NB4 (cell line): ENCODE measurements around the gene KMT2B.

Experiments
- DNase-seq: peaks from one replicate; pipeline ENCODE4 v3.0.0; 2010; ENCODE audit warnings: low read depth
- H3K4me3 ChIP-seq: one replicate; pipeline ENCODE4 v1.5.1; 2011; ENCODE audit warnings: mild to moderate bottlenecking, low read depth, low read length, moderate library complexity
- MYC ChIP-seq: IDR thresholded peaks from 2 replicates; pipeline ENCODE4 v1.6.1; 2011; ENCODE audit warnings: low read depth, low read length
- POLR2A ChIP-seq: IDR thresholded peaks from 2 replicates; pipeline ENCODE4 v1.6.1; 2011; ENCODE audit warnings: mild to moderate bottlenecking; ENCODE audit not compliant: insufficient read length; ENCODE audit errors: extremely low read depth
- TF ChIP-seq, protein P1 (sequence below): IDR thresholded peaks from 2 replicates; pipeline ENCODE4 v1.6.1; 2011; ENCODE audit warnings: low read depth, low read length
- TF ChIP-seq, protein P2 (sequence below): IDR thresholded peaks from one replicate; pipeline ENCODE4 v1.5.1; 2012; ENCODE audit warnings: low read depth, low read length

KMT2B gene

DNA sequence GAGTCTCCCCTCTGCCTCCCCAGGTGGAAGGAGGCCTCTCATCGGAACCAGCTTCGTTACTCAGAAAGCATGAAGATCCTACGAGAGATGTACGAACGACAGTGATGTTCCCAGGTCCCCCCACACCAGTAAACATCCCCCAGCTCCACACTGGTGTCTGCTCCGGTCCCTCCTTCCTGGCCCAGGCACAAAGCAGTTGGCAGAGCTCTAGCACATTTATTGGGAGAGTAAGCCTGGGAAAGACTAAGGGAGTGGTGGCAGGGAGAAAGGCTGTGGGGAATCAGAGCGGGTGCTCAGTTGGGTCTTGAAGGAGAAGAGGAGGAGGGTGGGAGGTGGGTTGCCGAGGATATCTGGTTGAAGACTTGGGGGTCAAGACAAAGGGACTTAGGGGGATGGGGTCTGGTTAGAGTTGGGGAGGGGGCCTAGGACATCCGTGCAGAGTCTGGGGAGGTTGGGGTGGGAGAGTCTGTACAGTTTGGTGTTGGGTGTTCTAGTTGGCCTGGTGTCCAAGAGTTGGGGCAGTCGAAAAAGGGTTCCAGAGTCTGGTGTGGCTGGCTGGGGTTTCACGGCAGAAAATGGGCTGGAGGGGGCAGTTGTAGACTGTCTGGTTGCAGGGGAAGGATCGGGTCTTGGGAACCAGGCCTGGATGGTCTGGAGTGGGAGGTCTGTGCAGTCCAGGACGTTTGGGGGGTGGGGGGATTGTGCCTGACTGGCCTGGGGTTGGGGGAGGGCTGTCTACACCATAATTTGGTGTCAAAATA is 36.7 kb downstream of the KMT2B start:
- TF ChIP-seq, protein P1, sequence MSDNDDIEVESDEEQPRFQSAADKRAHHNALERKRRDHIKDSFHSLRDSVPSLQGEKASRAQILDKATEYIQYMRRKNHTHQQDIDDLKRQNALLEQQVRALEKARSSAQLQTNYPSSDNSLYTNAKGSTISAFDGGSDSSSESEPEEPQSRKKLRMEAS: no peak
- TF ChIP-seq, protein P2, sequence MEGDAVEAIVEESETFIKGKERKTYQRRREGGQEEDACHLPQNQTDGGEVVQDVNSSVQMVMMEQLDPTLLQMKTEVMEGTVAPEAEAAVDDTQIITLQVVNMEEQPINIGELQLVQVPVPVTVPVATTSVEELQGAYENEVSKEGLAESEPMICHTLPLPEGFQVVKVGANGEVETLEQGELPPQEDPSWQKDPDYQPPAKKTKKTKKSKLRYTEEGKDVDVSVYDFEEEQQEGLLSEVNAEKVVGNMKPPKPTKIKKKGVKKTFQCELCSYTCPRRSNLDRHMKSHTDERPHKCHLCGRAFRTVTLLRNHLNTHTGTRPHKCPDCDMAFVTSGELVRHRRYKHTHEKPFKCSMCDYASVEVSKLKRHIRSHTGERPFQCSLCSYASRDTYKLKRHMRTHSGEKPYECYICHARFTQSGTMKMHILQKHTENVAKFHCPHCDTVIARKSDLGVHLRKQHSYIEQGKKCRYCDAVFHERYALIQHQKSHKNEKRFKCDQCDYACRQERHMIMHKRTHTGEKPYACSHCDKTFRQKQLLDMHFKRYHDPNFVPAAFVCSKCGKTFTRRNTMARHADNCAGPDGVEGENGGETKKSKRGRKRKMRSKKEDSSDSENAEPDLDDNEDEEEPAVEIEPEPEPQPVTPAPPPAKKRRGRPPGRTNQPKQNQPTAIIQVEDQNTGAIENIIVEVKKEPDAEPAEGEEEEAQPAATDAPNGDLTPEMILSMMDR: no peak
- TF ChIP-seq POLR2A (no peak), MYC (no peak)
- DNase-seq: no peak
- no peak overlapping the region for H3K4me3 ChIP-seq

DNA sequence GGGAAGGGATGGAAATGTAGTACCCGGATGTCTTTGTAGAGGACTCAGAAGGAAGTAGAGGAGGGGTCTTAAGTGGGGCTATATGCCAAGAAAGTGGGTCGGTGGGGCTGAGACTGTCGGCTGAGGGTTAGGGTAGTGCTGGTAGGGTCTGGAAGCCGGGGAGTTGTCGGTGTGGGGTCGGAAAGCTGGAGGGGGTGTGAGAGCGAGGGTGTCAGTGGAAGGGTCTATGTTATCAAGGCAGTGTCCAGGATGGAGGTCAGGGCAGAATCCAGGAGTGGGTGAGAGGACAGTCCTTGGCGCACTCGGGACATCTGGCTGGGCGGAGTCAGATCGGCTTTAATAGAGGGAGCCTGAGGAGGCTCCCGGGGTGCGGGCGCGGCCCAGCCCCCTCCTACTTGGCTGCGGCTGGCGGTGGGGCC is 37.3 kb downstream of the KMT2B start:
- no peak for TF ChIP-seq MYC
- TF ChIP-seq, protein P2: no peak
- TF ChIP-seq POLR2A: no peak
- TF ChIP-seq, protein P1: no peak
- H3K4me3 ChIP-seq: no peak overlapping the region
- DNase-seq: no peak

DNA sequence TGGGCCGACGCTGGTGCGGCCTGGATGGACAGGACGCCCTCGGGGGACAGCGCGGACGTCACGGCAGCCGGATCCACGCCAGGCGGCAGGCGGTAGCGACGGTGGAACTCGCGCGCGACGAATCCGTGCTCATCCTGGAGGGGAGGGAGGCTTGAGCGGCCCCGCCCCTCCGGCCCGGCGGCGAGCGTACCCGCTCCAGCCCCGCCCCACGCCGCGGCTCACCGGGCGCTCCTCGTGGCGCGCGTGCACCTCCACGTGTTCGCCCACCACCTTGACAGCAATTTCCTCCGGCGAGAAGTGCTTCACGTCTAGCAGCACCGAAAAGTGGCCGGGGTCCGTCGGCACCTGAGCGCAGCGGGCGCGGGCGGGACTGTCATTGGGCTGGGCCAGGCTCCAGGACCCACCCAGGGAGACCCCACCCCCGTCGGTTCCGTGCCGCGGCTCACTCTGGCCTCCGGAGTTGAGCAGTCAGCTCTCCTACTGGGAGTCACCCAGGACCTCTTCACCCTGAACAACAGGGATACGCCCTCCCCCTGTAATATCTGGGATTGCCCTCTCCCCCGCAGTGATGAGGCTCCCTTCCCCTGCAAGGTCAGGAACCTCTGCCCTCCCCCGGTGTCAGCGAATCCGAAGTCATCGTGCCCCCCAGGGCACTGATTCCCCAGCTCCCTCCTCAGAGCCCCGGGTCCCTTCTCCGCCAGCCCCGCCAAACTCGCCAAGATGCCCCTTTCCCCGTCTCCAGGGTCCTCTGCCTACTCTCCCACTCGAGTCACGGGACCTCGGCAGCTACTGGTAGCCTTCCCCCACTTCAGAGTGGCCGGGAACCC is 38.0 kb downstream of the KMT2B start:
- H3K4me3 ChIP-seq: no peak overlapping the region
- no peak for DNase-seq

DNA sequence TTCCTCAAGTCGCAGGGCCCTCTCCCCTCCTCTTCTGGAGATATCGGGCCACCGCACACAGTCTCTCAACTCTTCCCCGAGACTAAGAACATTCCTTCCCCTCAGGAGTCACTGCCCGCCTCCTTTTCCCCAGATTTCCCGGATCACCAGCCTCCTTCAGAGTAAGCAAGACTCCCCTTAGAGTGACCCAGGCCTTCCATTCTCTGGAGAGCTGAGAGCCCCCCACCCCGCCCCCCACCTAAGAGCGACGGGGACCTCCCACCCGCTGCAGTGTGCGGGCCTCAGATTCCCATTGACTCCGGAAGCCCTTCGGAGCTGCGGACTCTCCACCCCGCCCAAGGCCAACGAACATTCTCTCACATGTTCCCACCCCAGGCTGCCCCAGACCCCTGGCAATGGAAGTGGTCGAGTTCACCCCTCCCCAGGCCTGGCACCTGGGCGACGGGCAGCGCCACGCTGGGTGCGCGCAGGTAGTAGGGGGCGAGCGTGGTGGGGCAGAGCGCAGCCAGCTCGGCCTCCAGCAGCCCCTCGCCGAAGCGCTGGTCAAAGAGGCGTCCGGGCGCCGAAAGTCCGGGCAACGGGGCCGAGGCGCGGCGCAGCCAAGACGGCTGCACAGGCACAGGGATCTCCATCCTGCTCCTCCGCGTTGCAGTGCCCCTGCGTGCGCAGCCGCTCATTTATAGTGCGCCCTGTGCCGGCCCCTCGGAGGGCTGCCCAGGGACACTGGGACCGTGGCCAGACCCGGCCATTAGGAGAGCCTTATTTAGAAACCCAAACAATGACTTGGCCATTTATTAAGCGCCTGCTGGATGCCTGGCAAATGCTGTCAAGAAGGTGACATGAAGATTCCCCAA is 38.8 kb downstream of the KMT2B start, which contains the start of gene HSPB6:
Gene HSPB6 (minus strand): TSS at position 653 of the 854 bp plus-strand sequence. CDS start 21 bp downstream, at position 632.
- peak within 1 kb of the TSS; percentile 48 for H3K4me3 ChIP-seq
- DNase-seq: no peak

More for the DNA sequence above, 38.0 kb downstream of the KMT2B start:
- TF ChIP-seq, protein P2: no peak

DNA sequence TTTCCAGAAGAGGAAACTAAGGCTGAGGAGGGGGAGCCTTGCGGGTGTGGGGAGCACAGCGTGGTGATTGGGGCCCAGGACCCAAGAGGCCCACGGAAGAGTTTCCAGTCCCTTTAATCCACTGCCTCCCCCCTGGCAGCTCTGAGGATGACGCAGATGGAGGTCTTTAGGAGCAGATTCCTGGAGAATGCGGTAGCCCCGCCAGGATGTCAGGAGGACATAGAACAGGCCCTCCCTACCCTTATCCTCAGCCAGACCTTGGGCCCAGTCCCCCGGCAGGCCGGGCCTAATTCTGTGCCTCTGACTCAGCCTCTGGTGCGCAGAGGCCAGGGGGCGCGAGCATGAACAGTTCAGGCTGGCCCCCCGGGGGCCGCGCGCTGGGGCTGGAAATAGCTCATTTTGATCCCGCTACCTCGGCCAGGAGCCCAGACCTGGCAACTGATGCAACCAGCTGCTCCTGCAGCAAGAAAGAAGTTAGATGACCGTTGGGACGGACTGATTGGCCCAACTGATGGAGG is 39.5 kb downstream of the KMT2B start:
- DNase-seq: peak; percentile 74
- TF ChIP-seq, protein P1: no peak
- TF ChIP-seq, protein P2: no peak
- TF ChIP-seq MYC (no peak), POLR2A (no peak)
- H3K4me3 ChIP-seq: peak overlapping the region; percentile 48

More for the DNA sequence above, 38.8 kb downstream of the KMT2B start, which contains the start of gene HSPB6:
- TF ChIP-seq MYC (no peak), POLR2A (no peak)
- TF ChIP-seq, protein P2: no peak
- TF ChIP-seq, protein P1: no peak
